AG04449 (cell line): ENCODE data around the gene TSKS.
A peak's percentile ranks its signal among the peaks of the same experiment; 100 is the strongest.

Experiments
- CTCF ChIA-PET: fragments of 350-600 bp; formaldehyde crosslinking; extraction: SDS; loops from one replicate; lab custom pipeline; 2021; ENCODE audit warnings: antibody characterized with exemption; lab: Yijun Ruan, JAX
- POLR2A ChIA-PET: fragments of 400-600, 350-600 bp; formaldehyde crosslinking; extraction: SDS; loops from one replicate; lab custom pipeline; 2020; ENCODE audit warnings: antibody characterized with exemption, inconsistent platforms; lab: Yijun Ruan, JAX
- DNase-seq: peaks from one replicate; pipeline ENCODE4 v3.0.0-alpha.2; 2010; ENCODE audit warnings: low read depth, low spot score
- H3K4me3 ChIP-seq: 2 replicates; pipeline ENCODE4 v1.5.1; 2011; ENCODE audit warnings: low read depth, mild to moderate bottlenecking, control low read depth, low read length
- TF ChIP-seq, protein P1 (sequence below): IDR thresholded peaks from one replicate; pipeline ENCODE4 v1.5.1; 2011; ENCODE audit warnings: mild to moderate bottlenecking, moderate library complexity, low read length, control low read depth, inconsistent platforms; ENCODE audit not compliant: insufficient read depth; ENCODE audit errors: missing control alignments

The TSKS gene

DNA sequence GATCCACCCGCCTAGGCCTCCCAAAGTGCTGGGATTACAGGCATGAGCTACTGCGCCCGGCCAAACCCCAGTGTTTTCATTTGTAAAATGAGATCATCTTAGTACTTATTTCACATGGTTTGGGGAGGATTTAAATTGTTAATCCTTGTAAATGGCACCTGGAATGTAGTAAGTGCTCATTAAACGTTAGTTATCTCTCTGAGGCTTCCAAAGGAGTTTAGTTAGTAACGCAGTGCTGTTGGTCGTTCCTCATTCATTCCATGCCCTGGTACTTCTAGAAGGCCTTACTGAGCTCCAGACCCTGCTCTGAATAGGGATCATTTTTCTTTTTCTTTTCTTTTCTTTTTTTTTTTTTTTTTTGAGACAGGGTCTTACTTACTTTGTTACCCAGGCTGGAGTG, 67.0 kb downstream of the TSKS start:
- TF ChIP-seq, protein P1, sequence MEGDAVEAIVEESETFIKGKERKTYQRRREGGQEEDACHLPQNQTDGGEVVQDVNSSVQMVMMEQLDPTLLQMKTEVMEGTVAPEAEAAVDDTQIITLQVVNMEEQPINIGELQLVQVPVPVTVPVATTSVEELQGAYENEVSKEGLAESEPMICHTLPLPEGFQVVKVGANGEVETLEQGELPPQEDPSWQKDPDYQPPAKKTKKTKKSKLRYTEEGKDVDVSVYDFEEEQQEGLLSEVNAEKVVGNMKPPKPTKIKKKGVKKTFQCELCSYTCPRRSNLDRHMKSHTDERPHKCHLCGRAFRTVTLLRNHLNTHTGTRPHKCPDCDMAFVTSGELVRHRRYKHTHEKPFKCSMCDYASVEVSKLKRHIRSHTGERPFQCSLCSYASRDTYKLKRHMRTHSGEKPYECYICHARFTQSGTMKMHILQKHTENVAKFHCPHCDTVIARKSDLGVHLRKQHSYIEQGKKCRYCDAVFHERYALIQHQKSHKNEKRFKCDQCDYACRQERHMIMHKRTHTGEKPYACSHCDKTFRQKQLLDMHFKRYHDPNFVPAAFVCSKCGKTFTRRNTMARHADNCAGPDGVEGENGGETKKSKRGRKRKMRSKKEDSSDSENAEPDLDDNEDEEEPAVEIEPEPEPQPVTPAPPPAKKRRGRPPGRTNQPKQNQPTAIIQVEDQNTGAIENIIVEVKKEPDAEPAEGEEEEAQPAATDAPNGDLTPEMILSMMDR: no peak
- DNase-seq: no peak
- CTCF ChIA-PET: interaction anchor here (2.5 kb wide), 1 partner anchor 15 kb away, joined by 8 read pairs; no protein-coding TSS in a partner anchor
- POLR2A ChIA-PET: interaction anchor here (0.8 kb wide), 1 partner anchor 154 kb away, joined by 5 read pairs; no protein-coding TSS in a partner anchor
- no peak overlapping the region for H3K4me3 ChIP-seq

DNA sequence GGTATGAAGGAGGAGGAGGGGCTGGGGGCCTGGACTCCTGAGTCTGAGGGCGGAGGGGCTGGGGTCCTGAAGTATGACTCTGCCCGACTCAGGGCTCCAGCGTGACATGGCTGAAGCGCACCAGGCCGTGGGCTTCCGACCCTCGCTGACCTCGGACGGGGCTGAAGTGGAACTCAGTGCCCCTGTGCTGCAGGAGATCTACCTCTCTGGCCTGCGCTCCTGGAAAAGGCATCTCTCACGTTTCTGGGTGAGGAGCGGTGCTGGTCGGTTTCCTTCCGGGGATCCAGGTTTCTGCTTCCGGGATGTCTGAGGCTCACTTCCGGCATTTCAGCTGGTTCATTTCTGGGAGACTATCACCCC, 71.0 kb downstream of the TSKS start:
- POLR2A ChIA-PET: no interaction called here
- no peak for DNase-seq

DNA sequence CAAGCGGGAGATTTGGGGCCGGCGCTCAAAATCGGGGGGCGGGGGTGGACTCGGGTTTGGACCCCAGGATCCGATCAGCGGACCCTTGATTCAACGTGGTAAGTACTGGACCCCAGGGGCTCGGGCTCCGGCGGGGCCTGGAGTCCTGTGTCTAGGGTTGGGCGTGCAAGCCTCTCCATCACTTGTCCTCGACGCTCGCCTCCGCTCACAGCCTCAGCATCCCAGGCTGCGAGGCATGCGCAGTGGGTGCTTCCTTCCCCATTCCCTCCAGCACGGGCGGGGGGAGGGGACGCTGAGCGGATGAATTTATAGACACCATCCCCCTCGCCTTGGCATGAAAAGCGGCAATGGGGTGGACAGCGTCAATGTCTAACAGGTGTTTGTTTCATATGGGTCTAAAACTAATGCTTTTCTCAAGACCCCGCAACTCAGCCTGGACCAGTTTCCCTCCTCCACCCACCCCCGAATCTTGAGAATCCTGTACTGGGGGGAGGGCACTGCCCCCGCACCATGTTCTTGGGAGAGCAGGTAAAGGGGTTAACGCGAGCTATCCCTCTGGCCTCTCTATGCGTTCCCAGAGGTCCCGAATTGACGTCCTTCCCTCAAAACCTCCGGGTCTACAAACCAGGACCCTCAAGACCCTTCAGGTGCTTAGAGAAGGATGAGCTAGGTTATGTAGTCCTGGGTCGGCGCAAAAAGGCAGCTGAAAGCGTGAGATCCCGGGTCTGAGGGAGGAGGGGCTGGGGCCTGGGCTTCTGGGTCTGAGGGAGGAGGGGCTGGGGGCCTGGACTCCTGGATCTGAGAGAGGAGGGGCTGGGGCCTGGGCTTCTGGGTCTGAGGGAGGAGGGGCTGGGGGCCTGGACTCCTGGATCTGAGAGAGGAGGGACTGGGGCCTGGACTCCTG, 71.6 kb downstream of the TSKS start:
- peak overlapping the region; percentile 64 for H3K4me3 ChIP-seq
- ChIA-PET CTCF (interaction anchor here (0.9 to 5.5 kb wide), 7 partner anchors 11 to 26 kb away, joined by 3 to 39 read pairs (median 3); partner anchors contain the start of gene PRMT1), POLR2A (no interaction called here)
- no peak for DNase-seq
- TF ChIP-seq, protein P1: no peak

More for the DNA sequence above, 71.0 kb downstream of the TSKS start:
- TF ChIP-seq, protein P1: no peak
- peak overlapping the region; percentile 64 for H3K4me3 ChIP-seq
- CTCF ChIA-PET: interaction anchor here (0.9 to 4.2 kb wide), 5 partner anchors 11 to 26 kb away, joined by 3 to 27 read pairs (median 8); no protein-coding TSS in a partner anchor

DNA sequence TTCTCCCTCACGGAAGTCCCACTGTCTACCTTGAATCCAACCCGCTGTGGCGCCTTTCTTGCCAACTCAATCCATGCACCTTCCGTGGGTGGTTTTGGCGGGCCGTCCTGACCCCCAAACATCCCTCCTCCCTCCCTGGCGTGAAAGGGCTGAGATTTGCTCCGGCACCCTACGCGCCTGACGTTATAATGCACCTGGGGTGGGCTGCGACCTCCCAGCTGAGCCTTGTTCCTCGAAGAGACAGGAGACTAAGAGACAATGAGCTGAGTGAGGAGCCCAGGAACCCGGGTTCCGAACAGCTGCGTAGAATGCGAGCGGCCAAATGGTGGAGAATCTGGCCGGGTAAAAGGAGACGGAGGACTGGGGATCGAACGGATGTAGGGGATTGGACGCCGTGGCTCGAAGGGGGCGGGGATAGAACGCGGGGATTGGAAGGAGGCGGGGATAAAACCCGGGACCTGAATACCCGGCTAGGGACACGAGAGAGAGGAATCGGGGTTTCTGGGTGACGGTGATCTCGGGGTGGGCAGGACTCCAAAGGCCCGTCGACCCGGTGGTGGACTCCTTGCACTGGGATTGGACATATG, 72.4 kb downstream of the TSKS start, which contains the start of gene CPT1C:
Gene CPT1C, plus strand, starts transcription at position 461 of the 587 bp plus-strand sequence. CDS start 1,137 bp downstream, outside the sequence.
- H3K4me3 ChIP-seq: peak within 1 kb of the TSS; percentile 64
- TF ChIP-seq, protein P1: no peak
- CTCF ChIA-PET: interaction anchor here (1.1 to 5.5 kb wide), 4 partner anchors 10 to 19 kb away, joined by 3 to 39 read pairs (median 15); partner anchors contain the start of gene PRMT1
- POLR2A ChIA-PET: no interaction called here
- DNase-seq: no peak

DNA sequence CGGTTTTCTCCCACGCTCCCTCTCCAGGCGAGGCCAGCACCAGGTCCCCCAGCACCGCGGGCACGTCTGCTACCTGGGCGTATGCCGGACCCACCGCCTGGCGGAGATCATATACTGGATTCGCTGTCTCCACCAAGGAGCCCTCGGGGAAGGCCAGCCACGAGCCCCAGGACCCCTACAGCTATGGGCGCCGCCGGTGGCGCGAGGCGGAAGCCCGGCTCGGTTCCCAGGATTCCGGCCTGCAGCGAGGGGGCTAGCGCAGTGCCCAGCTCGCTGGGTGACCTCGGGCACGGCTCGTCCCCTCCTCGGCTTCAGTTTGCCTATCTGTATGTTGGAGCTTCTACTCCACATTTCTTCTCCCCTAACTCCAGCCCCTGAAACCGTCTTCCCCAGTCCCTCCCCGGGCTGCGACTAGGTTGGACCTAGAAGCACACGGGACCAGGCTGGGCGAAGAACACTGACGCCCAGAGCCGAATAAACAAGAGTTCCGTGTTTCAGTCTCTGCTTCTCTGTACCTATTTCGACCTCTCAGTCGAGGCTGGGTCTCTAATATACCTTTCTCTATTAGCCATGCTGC, 72.9 kb downstream of the TSKS start:
- ChIA-PET POLR2A (no interaction called here), CTCF (interaction anchor here (1.1 to 5.5 kb wide), 5 partner anchors 9 to 121 kb away, joined by 3 to 39 read pairs (median 3); partner anchors contain the start of gene PRMT1)
- DNase-seq: no peak
- TF ChIP-seq, protein P1: no peak
- H3K4me3 ChIP-seq: peak overlapping the region; percentile 64
